MCF 10A (cell line): Measurements from ENCODE around the gene CKM. TPM values are rescaled to one million over a fixed set of nuclear protein-coding genes. Genes with fewer than 3 reads are reported as not detected.

Experiments
- BruUV-seq: library from RNA; stranded (reverse); fragments of 400-500 nt; replicated peaks from 2 replicates; lab custom pipeline; 2021; lab: Mats Ljungman, UMichigan
- CTCF ChIA-PET: fragments of 300-600 bp; sonication (Branson Sonifier 250); formaldehyde crosslinking; extraction: SDS; loops from one replicate; lab custom pipeline; 2021; ENCODE audit warnings: antibody characterized with exemption, inconsistent platforms; lab: Yijun Ruan, JAX
- POLR2A ChIA-PET: fragments of 300-600, 350-650 bp; sonication (Branson Sonifier 250); formaldehyde crosslinking; extraction: SDS; loops from one replicate; lab custom pipeline; 2020; ENCODE audit warnings: antibody characterized with exemption, inconsistent platforms; lab: Yijun Ruan, JAX
- DNase-seq: peaks from one replicate; pipeline ENCODE4 v3.0.0-alpha.2; 2018; ENCODE audit not compliant: unreplicated experiment
- H3K27ac Mint-ChIP-seq: one replicate; pipeline ENCODE4 v1.8.0; 2022; ENCODE audit warnings: mild to moderate bottlenecking, low read depth, mixed read lengths; ENCODE audit not compliant: unreplicated experiment
- H3K27me3 Mint-ChIP-seq: one replicate; pipeline ENCODE4 v1.8.0; 2022; ENCODE audit warnings: mixed read lengths; ENCODE audit not compliant: insufficient read depth, unreplicated experiment
- H3K36me3 Mint-ChIP-seq: one replicate; pipeline ENCODE4 v1.8.0; 2022; ENCODE audit warnings: mild to moderate bottlenecking, moderate library complexity, mixed read lengths; ENCODE audit not compliant: insufficient read depth, unreplicated experiment
- H3K4me1 Mint-ChIP-seq: one replicate; pipeline ENCODE4 v1.8.0; 2022; ENCODE audit warnings: mixed read lengths; ENCODE audit not compliant: insufficient read depth, unreplicated experiment
- H3K4me3 Mint-ChIP-seq: one replicate; pipeline ENCODE4 v1.8.0; 2022; ENCODE audit warnings: mild to moderate bottlenecking, moderate library complexity, mixed read lengths; ENCODE audit not compliant: unreplicated experiment
- H3K9me3 Mint-ChIP-seq: one replicate; pipeline ENCODE4 v1.8.0; 2022; ENCODE audit warnings: mixed read lengths; ENCODE audit not compliant: unreplicated experiment
- intact Hi-C: fragments of 100-400 bp; cut with micrococcal nuclease; formaldehyde crosslinking; loops from 2 replicates; pipeline ENCODE4 v1.14.1; 2022
- total RNA-seq: library from RNA; stranded (reverse); gene quantifications from 2 replicates; pipeline ENCODE4 v1.2.3, GENCODE V29; 2022
- TF ChIP-seq, protein P1 (sequence below): fragments of 200-600 bp; IDR thresholded peaks from one replicate; pipeline ENCODE4 v1.8.0; 2022; ENCODE audit warnings: antibody characterized with exemption, mild to moderate bottlenecking; ENCODE audit not compliant: unreplicated experiment

Gene CKM
- total RNA-seq, 1 experiment from 2014 or later, result not detected

DNA sequence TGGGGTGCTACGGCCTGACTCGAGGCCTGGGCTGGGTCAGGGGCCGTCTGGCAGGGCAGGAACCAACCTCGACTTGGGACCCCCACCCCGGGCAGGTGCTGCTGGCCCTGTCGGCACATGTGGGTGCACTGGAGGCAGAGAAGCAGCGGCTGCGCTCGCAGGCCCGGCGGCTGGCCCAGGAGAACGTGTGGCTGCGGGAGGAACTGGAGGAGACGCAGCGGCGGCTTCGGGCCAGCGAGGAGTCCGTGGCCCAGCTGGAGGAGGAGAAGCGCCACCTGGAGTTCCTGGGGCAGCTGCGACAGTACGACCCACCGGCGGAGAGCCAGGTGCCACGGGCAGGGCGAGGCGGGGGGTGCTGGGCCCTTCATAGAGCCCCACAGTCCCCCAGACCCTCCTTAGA, 23.8 kb upstream of the CKM start:
- intact Hi-C loops, result no loop called here
- Mint-ChIP-seq H3K4me3 (no peak overlapping the region), H3K27ac (no peak overlapping the region), H3K4me1 (peaks cover 6% of the 10 kb centered on the region), H3K27me3 (no peaks in the 10 kb centered on the region), H3K36me3 (peaks cover 7% of the 10 kb centered on the region), H3K9me3 (no peaks in the 10 kb centered on the region)
- no TSS peak for BruUV-seq
- TF ChIP-seq, protein P1, sequence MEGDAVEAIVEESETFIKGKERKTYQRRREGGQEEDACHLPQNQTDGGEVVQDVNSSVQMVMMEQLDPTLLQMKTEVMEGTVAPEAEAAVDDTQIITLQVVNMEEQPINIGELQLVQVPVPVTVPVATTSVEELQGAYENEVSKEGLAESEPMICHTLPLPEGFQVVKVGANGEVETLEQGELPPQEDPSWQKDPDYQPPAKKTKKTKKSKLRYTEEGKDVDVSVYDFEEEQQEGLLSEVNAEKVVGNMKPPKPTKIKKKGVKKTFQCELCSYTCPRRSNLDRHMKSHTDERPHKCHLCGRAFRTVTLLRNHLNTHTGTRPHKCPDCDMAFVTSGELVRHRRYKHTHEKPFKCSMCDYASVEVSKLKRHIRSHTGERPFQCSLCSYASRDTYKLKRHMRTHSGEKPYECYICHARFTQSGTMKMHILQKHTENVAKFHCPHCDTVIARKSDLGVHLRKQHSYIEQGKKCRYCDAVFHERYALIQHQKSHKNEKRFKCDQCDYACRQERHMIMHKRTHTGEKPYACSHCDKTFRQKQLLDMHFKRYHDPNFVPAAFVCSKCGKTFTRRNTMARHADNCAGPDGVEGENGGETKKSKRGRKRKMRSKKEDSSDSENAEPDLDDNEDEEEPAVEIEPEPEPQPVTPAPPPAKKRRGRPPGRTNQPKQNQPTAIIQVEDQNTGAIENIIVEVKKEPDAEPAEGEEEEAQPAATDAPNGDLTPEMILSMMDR, result no peak
- ChIA-PET CTCF (interaction anchor here (1.0 kb wide), 1 partner anchor 99 kb away, joined by 3 read pairs; no protein-coding TSS in a partner anchor), POLR2A (no interaction called here)
- no peak for DNase-seq

DNA sequence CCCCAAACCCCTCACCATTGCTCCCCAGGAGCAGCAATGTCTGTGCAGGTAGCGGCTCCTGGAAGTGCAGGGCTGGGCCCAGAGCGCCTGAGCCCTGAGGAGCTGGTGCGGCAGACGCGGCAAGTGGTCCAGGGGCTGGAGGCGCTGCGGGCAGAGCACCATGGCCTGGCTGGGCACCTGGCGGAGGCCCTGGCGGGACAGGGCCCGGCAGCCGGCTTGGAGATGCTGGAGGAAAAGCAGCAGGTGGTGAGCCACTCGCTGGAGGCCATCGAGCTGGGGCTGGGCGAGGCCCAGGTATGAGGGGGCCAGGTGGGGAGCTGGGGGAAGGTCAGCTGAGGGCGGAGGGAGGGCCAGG, 22.8 kb upstream of the CKM start:
- Mint-ChIP-seq H3K9me3 (no peaks in the 10 kb centered on the region), H3K27me3 (no peaks in the 10 kb centered on the region), H3K4me1 (peaks cover 6% of the 10 kb centered on the region), H3K27ac (no peak overlapping the region), H3K4me3 (no peak overlapping the region), H3K36me3 (no peaks in the 10 kb centered on the region)
- ChIA-PET CTCF (interaction anchor here (0.5 to 0.6 kb wide), 2 partner anchors 133 to 1814 kb away, joined by 3 read pairs; no protein-coding TSS in a partner anchor), POLR2A (no interaction called here)
- no TSS peak for BruUV-seq
- DNase-seq, result no peak
- TF ChIP-seq, protein P1, result no peak
- intact Hi-C loops, result no loop called here

DNA sequence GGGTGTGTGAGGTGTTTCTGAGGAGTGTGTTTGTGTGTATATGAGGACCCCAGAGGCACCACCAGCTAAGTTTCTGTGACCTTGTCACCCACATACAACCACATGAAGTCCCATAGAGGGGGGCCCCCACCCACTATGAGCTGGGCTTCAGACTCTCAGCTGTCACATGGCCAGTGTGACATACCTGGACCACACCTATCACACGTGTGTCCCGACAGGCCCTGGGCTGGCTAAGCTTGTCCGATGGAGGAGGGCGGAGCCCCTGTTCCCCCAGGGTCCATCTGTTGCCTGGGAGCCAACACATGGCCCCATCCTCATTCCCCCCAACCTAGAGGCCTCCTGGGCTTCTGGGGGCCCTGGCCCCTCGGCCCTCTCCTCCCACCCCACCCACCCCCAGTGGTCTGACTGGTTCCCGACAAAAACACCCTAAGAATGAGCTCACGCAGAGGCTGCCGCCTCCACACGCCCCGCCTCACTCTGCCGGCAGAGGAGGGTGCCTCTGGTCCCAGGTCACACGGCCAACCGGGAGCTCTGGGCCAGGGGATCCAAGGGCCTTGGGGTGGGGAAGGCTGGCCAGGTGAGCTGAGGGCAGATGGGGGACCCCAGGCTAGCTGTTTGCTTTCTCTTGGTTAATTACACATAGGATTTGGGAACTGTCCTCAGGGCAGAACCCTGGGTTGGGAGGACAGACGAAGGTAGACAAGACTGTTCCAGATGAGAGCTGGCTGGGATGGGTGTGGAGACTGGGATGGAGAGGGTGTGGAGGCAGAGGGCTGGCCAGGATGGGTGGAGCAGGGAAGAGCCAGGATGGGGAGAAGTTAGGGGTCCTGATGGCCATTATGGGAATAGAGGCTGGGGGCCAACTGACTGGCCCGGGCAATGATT, 22.2 kb upstream of the CKM start:
- no TSS peak for BruUV-seq
- Mint-ChIP-seq H3K27me3 (no peaks in the 10 kb centered on the region), H3K9me3 (no peaks in the 10 kb centered on the region), H3K4me1 (peaks cover 6% of the 10 kb centered on the region), H3K4me3 (no peak overlapping the region), H3K36me3 (no peaks in the 10 kb centered on the region), H3K27ac (no peak overlapping the region)
- ChIA-PET POLR2A (interaction anchor here (0.6 to 1.0 kb wide), 2 partner anchors 8 to 122 kb away, joined by 3 read pairs; no protein-coding TSS in a partner anchor), CTCF (interaction anchor here (0.5 to 0.6 kb wide), 2 partner anchors 297 to 621 kb away, joined by 3 read pairs; no protein-coding TSS in a partner anchor)
- intact Hi-C loops, result no loop called here
- TF ChIP-seq, protein P1, result no peak
- DNase-seq, result no peak

DNA sequence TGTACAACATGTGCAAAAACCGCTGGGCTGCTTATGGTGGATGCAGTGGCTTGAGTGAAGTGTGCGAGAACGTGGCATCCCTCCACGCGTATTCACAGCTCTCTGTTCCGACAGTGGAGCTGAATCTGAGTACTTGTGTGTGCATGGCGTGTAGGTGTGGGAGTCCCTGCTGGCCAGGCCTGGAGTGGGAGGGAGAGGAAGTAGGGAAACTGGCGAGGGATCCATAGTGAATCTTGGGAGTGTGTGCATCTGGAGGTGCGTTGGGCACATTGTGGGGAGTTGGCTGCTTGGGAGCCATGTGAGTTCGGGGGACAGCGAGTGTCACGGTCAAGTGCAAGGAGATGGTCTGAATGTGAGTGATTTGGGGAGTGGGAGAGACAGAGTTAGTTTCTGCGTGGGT, 20.2 kb upstream of the CKM start:
- H3K27me3 Mint-ChIP-seq, result no peaks in the 10 kb centered on the region
- DNase-seq, result no peak
- intact Hi-C loops, result no loop called here
- no peak overlapping the region for H3K4me3 Mint-ChIP-seq
- no peak overlapping the region for H3K27ac Mint-ChIP-seq
- ChIA-PET CTCF (no interaction called here), POLR2A (no interaction called here)
- TF ChIP-seq, protein P1, result no peak
- no peaks in the 10 kb centered on the region for H3K9me3 Mint-ChIP-seq
- no TSS peak for BruUV-seq
- no peaks in the 10 kb centered on the region for H3K36me3 Mint-ChIP-seq
- H3K4me1 Mint-ChIP-seq, result peaks cover 6% of the 10 kb centered on the region
